ENCODE data around the gene ACBD7.
A peak's percentile ranks its signal among the peaks of the same experiment; 100 is the strongest.

Gene ACBD7

GRCh38 chr10:15084502-15084922, 4.1 kb downstream of the ACBD7 start:
- peak in 1 of 3 donors; percentile 22 for DNase-seq

GRCh38 chr10:15083674-15084501, 4.7 kb downstream of the ACBD7 start:
- DNase-seq, result no peak

GRCh38 chr10:15075421-15075820, 13.2 kb downstream of the ACBD7 start:
- DNase-seq, result no peak

GRCh38 chr10:15072358-15072757, 16.2 kb downstream of the ACBD7 start:
- no peak for DNase-seq

GRCh38 chr10:15069230-15069629, 19.3 kb downstream of the ACBD7 start:
- no peak for DNase-seq

- no peak for DNase-seq
Measured at GRCh38 chr10:15068802-15069201, 19.8 kb downstream of the ACBD7 start.

- no peak for DNase-seq
Measured at GRCh38 chr10:15067154-15067553, 21.4 kb downstream of the ACBD7 start.

- DNase-seq, result no peak
Measured at GRCh38 chr10:15060638-15061037, 27.9 kb downstream of the ACBD7 start.

- no peak for DNase-seq
Measured at GRCh38 chr10:15059914-15060313, 28.7 kb downstream of the ACBD7 start.

- DNase-seq, result no peak
Measured at GRCh38 chr10:15058689-15059088, 29.9 kb downstream of the ACBD7 start.

GRCh38 chr10:15053061-15053460, 35.5 kb downstream of the ACBD7 start:
- no peak for DNase-seq

- no peak for DNase-seq
Measured at GRCh38 chr10:15052121-15052520, 36.5 kb downstream of the ACBD7 start.

- DNase-seq, result no peak
Measured at GRCh38 chr10:15049533-15049932, 39.0 kb downstream of the ACBD7 start.

GRCh38 chr10:15046626-15047025, 42.0 kb downstream of the ACBD7 start:
- no peak for DNase-seq

GRCh38 chr10:15045380-15045779, 43.2 kb downstream of the ACBD7 start:
- DNase-seq, result no peak

- DNase-seq, result peak in 2 of 3 donors; percentile 15 to 53
Measured at GRCh38 chr10:15043674-15044073, 44.9 kb downstream of the ACBD7 start, which contains the start of gene OLAH. Gene OLAH, plus strand, starts transcription at chr10:15043943. Its CDS starts 3,346 bp downstream, at chr10:15047289.

GRCh38 chr10:15038416-15038815, 50.2 kb downstream of the ACBD7 start:
- no peak for DNase-seq

- no peak for DNase-seq
Measured at GRCh38 chr10:15037691-15038090, 50.9 kb downstream of the ACBD7 start.

GRCh38 chr10:15035385-15036301, 52.9 kb downstream of the ACBD7 start:
- DNase-seq, result peak; percentile 89 to 92 (median 92)

GRCh38 chr10:15027741-15028140, 60.8 kb downstream of the ACBD7 start:
- DNase-seq, result no peak

Measured in suppressor macrophage treated with lipopolysaccharide for 1 hour (primary cell).